NCI-H446 (cell line): ENCODE results near the gene FARP2.
A peak's percentile ranks its signal among the peaks of the same experiment; 100 is the strongest.

Experiments used
- DNase-seq, 2 experiments: peaks; one replicate each; lab custom pipeline; 2025; lab: John Stamatoyannopoulos, UW

FARP2 gene

GRCh38 chr2:241489733-241490680 lies 133.9 kb downstream of the FARP2 start:
- DNase-seq: no peak

GRCh38 chr2:241490825-241491506 lies 134.9 kb downstream of the FARP2 start:
- no peak for DNase-seq

GRCh38 chr2:241491549-241492173 lies 135.6 kb downstream of the FARP2 start:
- no peak for DNase-seq

GRCh38 chr2:241492174-241492565 lies 136.1 kb downstream of the FARP2 start:
- DNase-seq: no peak

GRCh38 chr2:241493092-241493491 lies 137.0 kb downstream of the FARP2 start:
- DNase-seq: no peak

GRCh38 chr2:241494311-241494908 lies 138.3 kb downstream of the FARP2 start:
- DNase-seq: no peak

GRCh38 chr2:241495172-241496002 lies 139.3 kb downstream of the FARP2 start:
- no peak for DNase-seq

GRCh38 chr2:241496003-241496707 lies 140.1 kb downstream of the FARP2 start:
- no peak for DNase-seq

GRCh38 chr2:241496904-241497877 lies 141.1 kb downstream of the FARP2 start:
- DNase-seq: no peak

GRCh38 chr2:241498115-241499070 lies 142.3 kb downstream of the FARP2 start:
- no peak for DNase-seq

GRCh38 chr2:241499146-241499965 lies 143.3 kb downstream of the FARP2 start:
- DNase-seq: peak in 1 of 2 experiments; percentile 24

GRCh38 chr2:241500016-241500415 lies 143.9 kb downstream of the FARP2 start:
- DNase-seq: no peak

- no peak for DNase-seq
Observed at GRCh38 chr2:241500431-241500975, 144.4 kb downstream of the FARP2 start.

GRCh38 chr2:241501099-241501541 lies 145.0 kb downstream of the FARP2 start:
- no peak for DNase-seq

- no peak for DNase-seq
Observed at GRCh38 chr2:241501551-241501950, 145.5 kb downstream of the FARP2 start.

GRCh38 chr2:241502281-241502680 lies 146.2 kb downstream of the FARP2 start:
- no peak for DNase-seq

- DNase-seq: no peak
Observed at GRCh38 chr2:241503776-241504392, 147.8 kb downstream of the FARP2 start.
